HEK293 (cell line): ENCODE data around the gene DNAI7.

Experiments used
- CTCF ChIP-seq: fragments of 450-650 bp; formaldehyde crosslinking; IDR thresholded peaks from 2 replicates; pipeline ENCODE4 v1.5.1; 2016; ENCODE audit warnings: missing biosample characterization, missing genetic modification characterization
- ELK4 ChIP-seq: IDR thresholded peaks from 2 replicates; pipeline ENCODE4 v1.6.1; 2011; ENCODE audit warnings: mild to moderate bottlenecking, low read depth, low read length, borderline replicate concordance
- ZBTB7A ChIP-seq: fragments of 450-650 bp; formaldehyde crosslinking; IDR thresholded peaks from 2 replicates; pipeline ENCODE4 v1.5.1; 2016; ENCODE audit warnings: low read depth, missing biosample characterization, missing genetic modification characterization
- ZNF184 ChIP-seq: fragments of 450-650 bp; IDR thresholded peaks from 2 replicates; pipeline ENCODE4 v1.5.1; 2018; ENCODE audit warnings: missing biosample characterization, mild to moderate bottlenecking, missing genetic modification characterization
- ZNF292 ChIP-seq: fragments of 450-650 bp; formaldehyde crosslinking; IDR thresholded peaks from 2 replicates; pipeline ENCODE4 v1.5.1; 2016; ENCODE audit warnings: low read depth, missing biosample characterization, missing genetic modification characterization, borderline replicate concordance
- ZNF404 ChIP-seq: fragments of 450-650 bp; formaldehyde crosslinking; IDR thresholded peaks from 2 replicates; pipeline ENCODE4 v1.5.1; 2017; ENCODE audit warnings: missing biosample characterization, missing genetic modification characterization
- ZNF501 ChIP-seq: fragments of 450-650 bp; formaldehyde crosslinking; IDR thresholded peaks from 2 replicates; pipeline ENCODE4 v1.5.1; 2016; ENCODE audit warnings: missing biosample characterization, missing genetic modification characterization
- ZNF830 ChIP-seq: fragments of 450-650 bp; IDR thresholded peaks from 2 replicates; pipeline ENCODE4 v1.5.0; 2018; ENCODE audit warnings: missing biosample characterization, missing genetic modification characterization, low read depth, mild to moderate bottlenecking, moderate library complexity
- TF ChIP-seq, protein P1 (sequence below): fragments of 450-650 bp; formaldehyde crosslinking; IDR thresholded peaks from 2 replicates; pipeline ENCODE4 v1.5.1; 2016; ENCODE audit warnings: missing biosample characterization, missing genetic modification characterization

GRCh38 chr12:25242981-25243679 is 48.2 kb upstream of the DNAI7 start:
- no peak for TF ChIP-seq ZNF404
- no peak for TF ChIP-seq CTCF (tag by site-specific recombination)
- no peak for TF ChIP-seq ZBTB7A (tag by site-specific recombination)
- TF ChIP-seq ZNF830 = no peak
- TF ChIP-seq ZNF184 (tag by site-specific recombination) = no peak
- TF ChIP-seq, protein P1, sequence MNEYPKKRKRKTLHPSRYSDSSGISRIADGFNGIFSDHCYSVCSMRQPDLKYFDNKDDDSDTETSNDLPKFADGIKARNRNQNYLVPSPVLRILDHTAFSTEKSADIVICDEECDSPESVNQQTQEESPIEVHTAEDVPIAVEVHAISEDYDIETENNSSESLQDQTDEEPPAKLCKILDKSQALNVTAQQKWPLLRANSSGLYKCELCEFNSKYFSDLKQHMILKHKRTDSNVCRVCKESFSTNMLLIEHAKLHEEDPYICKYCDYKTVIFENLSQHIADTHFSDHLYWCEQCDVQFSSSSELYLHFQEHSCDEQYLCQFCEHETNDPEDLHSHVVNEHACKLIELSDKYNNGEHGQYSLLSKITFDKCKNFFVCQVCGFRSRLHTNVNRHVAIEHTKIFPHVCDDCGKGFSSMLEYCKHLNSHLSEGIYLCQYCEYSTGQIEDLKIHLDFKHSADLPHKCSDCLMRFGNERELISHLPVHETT = no peak
- TF ChIP-seq ZNF292 (tag by site-specific recombination) = no peak
- no peak for TF ChIP-seq ELK4
- no peak for TF ChIP-seq ZNF501
